Fibroblast of mammary gland (primary cell): ENCODE measurements around the gene IER3IP1.

Source experiments
- DNase-seq: peaks from one replicate; pipeline ENCODE4 v3.0.0-alpha.2; 2010; ENCODE audit warnings: low read depth
- H3K4me3 ChIP-seq: 2 replicates; pipeline ENCODE4 v1.5.1; 2011; ENCODE audit warnings: low read depth, mild to moderate bottlenecking, low read length, moderate library complexity; ENCODE audit not compliant: control insufficient read depth
- TF ChIP-seq, protein P1 (sequence below): conservative IDR thresholded peaks from 2 replicates; pipeline ENCODE4 v1.5.1; 2011; ENCODE audit warnings: low read depth, low read length, inconsistent platforms; ENCODE audit not compliant: control insufficient read depth, insufficient read depth

The IER3IP1 gene

DNA sequence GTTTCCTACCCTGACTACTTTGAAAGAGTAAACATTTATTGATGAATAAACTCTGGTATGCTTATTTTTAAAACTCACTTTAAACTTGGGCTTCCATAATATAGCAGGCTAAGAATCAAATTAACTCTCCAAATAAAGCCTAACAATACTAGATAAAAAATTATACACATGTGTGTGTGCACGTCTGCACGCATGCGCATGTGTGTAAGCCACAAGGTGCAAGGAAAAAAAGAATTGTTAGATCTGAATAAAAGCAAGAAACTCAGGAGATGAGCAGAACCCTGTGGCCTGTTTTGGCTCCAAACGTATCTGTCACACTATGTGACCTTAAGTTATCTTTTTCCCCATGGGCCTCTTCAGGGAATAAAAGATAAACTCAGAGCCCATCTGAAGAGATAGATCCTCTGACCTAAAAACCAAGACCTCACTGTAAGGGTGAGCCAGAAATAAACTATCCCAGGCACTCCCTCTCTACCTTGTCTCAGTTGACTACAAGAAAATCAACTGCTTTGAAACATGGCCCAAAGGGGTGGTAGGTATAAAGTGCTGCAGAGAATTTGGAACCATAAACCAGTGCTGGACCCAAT, 32.2 kb downstream of the IER3IP1 start:
- H3K4me3 ChIP-seq, result no peak overlapping the region
- DNase-seq, result no peak
- TF ChIP-seq, protein P1, sequence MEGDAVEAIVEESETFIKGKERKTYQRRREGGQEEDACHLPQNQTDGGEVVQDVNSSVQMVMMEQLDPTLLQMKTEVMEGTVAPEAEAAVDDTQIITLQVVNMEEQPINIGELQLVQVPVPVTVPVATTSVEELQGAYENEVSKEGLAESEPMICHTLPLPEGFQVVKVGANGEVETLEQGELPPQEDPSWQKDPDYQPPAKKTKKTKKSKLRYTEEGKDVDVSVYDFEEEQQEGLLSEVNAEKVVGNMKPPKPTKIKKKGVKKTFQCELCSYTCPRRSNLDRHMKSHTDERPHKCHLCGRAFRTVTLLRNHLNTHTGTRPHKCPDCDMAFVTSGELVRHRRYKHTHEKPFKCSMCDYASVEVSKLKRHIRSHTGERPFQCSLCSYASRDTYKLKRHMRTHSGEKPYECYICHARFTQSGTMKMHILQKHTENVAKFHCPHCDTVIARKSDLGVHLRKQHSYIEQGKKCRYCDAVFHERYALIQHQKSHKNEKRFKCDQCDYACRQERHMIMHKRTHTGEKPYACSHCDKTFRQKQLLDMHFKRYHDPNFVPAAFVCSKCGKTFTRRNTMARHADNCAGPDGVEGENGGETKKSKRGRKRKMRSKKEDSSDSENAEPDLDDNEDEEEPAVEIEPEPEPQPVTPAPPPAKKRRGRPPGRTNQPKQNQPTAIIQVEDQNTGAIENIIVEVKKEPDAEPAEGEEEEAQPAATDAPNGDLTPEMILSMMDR, result no peak

DNA sequence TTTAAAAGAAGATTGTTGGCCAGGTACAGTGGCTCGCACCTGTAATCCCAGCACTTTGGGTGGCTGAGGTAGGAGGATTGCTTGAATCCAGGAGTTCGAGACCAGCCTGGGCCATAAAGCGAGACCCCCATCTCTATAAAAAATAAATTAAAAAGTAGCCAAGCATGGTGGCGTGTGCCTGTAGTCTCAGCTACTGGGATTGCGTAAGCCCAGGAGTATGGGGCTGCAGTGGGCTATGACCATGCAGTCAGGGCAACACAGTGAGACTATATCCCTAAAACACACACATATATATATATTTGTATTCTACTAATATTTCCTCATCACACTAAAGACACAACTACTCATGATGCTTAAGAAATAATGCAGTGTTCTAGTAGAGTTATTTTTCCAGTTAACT, 33.0 kb downstream of the IER3IP1 start:
- no peak for DNase-seq
- TF ChIP-seq, protein P1, result no peak
- H3K4me3 ChIP-seq, result no peak overlapping the region

DNA sequence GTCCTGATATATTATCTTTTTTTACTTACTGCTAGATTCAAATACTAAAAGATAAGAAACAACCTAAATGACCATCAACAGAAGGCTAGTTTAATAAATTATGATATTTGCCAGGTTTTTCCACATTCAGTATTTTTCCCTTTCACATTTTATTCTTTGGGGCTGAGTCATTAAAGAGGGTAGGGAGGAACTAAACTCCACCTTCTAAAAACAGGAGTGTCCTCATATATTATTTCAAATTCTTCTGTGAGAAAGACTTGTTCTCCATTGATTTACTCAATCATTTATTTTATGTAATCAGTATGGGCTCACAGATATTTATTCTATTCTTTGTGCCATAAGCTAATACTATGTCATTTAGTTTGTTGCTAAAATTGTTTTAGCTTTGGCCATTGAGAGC, 34.9 kb downstream of the IER3IP1 start:
- no peak overlapping the region for H3K4me3 ChIP-seq
- TF ChIP-seq, protein P1, result no peak
- DNase-seq, result no peak

DNA sequence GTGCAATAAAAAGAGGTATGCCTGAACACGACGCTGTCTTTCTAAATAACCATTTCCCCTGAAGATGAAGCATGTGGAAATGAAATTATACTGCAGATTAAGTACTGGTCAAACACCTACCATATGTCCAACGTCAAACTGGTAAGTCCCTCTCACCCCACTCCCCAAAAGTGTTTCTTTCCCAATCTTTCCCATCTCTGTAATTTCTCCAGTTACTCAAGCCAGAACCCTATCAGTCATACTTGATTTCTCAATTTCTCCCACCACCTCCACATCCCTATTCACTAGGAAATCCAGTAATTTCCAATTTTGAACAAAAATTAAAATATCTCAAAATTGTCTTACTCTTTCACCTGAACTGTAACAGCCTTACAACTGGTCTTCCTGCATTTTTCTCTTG, 55.0 kb downstream of the IER3IP1 start:
- H3K4me3 ChIP-seq, result no peak overlapping the region
- no peak for DNase-seq
- TF ChIP-seq, protein P1, result no peak

DNA sequence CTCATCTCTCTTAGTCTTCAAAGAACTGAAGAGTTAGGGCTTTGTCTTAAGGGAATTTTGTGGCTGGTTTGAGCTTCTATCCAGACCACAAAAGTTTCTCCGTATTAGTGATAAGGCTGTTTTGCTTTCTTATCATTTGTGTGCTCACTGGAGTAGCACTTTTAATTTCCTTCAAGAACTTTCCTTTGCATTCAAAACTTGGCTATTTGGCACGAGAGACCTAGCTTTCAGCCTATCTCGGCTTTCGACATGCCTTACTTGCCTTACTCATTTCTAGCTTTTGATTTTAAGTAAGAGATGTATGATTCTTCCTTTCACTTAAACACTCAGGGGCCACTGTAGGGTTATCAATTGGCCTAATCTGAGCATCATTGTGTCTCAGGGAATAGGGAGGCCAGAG, 55.7 kb downstream of the IER3IP1 start:
- TF ChIP-seq, protein P1, result no peak
- H3K4me3 ChIP-seq, result no peak overlapping the region
- no peak for DNase-seq

DNA sequence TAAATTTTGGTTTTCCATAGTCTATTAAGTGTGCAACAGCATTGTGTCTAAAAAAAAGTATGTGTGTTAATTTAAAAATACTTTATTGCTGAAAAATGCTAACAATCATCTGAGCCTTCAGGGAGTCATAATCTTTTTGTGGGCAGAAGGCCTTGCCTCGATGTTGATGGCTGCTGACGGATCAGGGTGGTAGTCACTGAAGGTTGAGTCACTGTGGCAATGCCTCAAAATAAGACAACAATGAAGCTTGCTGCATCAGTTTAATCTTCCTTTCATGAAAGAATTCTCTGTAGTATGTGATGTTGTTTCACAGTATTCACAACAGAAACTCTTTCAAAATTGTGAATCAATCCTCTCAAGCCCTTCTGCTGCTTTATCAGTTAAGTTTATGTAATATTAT, 57.2 kb downstream of the IER3IP1 start:
- peak; percentile 53 for DNase-seq
- H3K4me3 ChIP-seq, result no peak overlapping the region

DNA sequence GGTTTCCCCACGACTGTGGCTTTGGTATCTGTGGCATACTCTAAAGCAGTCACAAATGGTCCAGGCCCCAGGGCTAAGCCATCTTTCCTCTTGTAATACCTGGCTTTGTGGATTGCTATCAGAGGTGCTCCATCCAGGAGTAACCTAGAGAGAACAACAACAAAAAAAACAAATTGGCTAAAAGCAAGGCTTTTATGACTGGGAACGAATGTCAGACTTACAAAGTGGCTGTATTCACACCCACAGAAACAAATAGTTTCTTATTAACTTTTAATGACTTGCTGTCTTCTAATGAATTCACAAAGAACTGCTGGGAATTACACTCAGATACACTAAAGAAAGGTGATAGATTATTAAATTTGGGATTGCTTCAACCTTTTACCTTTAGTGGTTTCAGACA, 61.0 kb downstream of the IER3IP1 start:
- TF ChIP-seq, protein P1, result no peak
- no peak for DNase-seq

More for the DNA sequence above, 57.2 kb downstream of the IER3IP1 start:
- TF ChIP-seq, protein P1, result no peak

More for the DNA sequence above, 61.0 kb downstream of the IER3IP1 start:
- H3K4me3 ChIP-seq, result no peak overlapping the region
